ENCODE data around the gene CMTM5.
"Not testable (repeated sequence)": the region's sequence is repeated elsewhere in the genome, so short reads cannot be mapped to it uniquely, and the experiment has no call there.

DNA sequence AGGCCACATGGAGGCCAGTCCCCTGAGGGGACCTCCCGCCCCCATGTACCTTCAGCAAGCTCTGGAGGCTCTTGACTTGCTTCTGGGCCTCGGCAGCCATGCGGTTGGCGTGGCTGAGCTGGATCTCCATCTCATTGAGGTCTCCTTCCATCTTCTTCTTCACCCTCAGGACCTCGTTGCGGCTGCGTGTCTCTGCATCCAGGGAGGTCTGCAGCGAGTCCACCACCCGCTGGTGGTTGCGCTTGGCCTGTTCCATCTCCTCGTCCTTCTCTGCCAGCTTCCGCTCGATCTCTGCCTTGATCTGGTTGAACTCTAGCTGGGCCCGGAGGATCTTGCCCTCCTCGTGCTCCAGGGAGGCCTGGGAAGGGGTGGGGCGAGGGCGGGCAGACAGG is 9.4 kb downstream of the CMTM5 start:
- TF ChIP-seq EZH2, CTCF, EZH2phosphoT487 (IDR thresholded peaks at IDR 0.05): not testable (repeated sequence)
